HG03103 (cell line): ENCODE data around the gene LTBR.
"Not testable (repeated sequence)": the region's sequence is repeated elsewhere in the genome, so short reads cannot be mapped to it uniquely, and the experiment has no call there.

Source experiments
- ATAC-seq: cut with Tn5 transposase; IDR thresholded peaks from one replicate; pipeline ENCODE4 v1.9.1; 2021; ENCODE audit warnings: low read depth; ENCODE audit not compliant: unreplicated experiment

LTBR gene

DNA sequence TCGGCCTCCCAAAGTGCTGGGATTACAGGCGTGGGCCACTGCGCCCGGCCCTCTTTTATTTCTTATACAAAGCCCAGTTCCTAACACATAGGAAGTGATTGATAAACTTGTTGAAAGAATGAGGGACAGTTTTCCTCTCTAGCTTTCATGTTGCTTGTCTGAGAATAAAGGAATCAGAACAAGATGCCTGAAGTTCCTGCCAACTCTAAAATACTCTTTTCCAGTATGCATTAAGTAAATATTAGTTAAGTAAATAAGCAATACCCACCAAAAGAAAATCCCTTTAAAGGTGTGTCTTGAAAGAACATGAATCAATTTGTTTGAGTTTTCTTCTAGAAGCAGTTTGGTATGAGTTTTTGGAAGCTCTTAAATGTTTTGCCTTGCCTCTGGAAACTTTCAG, 36.4 kb downstream of the LTBR start:
- no peak for ATAC-seq

- ATAC-seq, result no peak
Measured at GRCh38 chr12:6423267-6424007, 39.5 kb downstream of the LTBR start.

DNA sequence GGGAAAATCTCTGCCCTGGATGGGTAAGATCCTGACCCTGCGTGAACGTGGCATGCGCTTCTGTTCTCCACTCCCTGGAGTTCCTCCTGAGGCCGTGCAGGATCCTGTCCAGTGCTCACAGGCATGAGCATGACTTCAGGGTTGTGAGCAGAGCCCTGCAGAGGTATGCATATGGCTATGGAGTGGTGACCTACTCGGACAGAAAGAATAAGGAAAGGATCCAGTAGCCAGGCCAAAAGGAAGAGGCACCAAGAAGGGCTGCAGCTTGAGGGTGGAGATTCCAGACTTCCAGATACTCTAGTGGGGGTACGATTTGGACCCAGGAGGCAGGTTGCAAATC, 40.0 kb downstream of the LTBR start:
- no peak for ATAC-seq

- no peak for ATAC-seq
Measured at GRCh38 chr12:6424866-6425265, 40.9 kb downstream of the LTBR start.

- ATAC-seq, result no peak
Measured at GRCh38 chr12:6425590-6426531, 41.9 kb downstream of the LTBR start.

DNA sequence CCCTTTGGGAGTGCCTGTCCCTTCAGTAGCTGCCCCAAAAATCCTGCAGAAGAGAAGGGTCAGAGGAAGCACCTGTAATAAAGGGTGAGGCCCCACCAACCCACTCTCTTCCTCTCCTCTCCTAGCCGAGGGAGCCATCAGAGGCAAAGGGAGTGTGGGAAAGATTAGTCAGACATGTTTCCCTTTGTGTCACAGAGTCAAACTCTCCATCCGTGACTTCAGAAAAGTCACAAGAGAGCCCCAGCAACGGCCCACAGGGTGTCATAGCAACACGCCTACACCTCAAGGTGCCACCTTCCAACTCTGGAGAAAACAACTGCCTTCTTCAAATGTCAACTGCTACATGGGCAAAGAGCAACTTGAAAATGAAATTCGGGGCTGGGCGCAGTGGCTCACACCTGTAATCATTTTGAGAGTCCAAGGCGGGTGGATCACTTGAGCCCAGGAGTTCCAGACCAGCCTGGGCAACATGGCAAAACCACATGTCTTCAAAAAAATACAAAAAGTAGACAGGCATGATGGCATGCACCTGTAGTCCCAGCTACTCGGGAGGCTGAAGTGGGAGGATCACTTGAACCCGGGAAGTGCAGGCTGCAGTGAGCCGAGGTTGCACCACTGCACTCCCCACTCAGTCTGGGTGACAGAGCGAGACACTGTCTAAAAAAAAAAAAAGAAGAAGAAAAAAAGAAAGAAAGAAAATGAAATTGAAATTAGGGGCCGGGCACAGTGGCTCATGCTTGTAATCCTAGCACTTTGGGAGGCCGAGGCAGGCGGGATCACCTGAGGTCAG, 43.1 kb downstream of the LTBR start:
- peak; percentile 66 for ATAC-seq

- ATAC-seq, result not testable (repeated sequence)
Measured at GRCh38 chr12:6427796-6428195, 43.8 kb downstream of the LTBR start.

- ATAC-seq, result no peak
Measured at GRCh38 chr12:6428326-6428725, 44.4 kb downstream of the LTBR start.

- ATAC-seq, result no peak
Measured at GRCh38 chr12:6430124-6430989, 46.4 kb downstream of the LTBR start.

- ATAC-seq, result no peak
Measured at GRCh38 chr12:6432991-6433390, 49.0 kb downstream of the LTBR start.

- ATAC-seq, result no peak
Measured at GRCh38 chr12:6434205-6435140, 50.5 kb downstream of the LTBR start.

GRCh38 chr12:6435961-6436715, 52.2 kb downstream of the LTBR start:
- ATAC-seq, result no peak

GRCh38 chr12:6437586-6437985, 53.6 kb downstream of the LTBR start:
- ATAC-seq, result no peak

DNA sequence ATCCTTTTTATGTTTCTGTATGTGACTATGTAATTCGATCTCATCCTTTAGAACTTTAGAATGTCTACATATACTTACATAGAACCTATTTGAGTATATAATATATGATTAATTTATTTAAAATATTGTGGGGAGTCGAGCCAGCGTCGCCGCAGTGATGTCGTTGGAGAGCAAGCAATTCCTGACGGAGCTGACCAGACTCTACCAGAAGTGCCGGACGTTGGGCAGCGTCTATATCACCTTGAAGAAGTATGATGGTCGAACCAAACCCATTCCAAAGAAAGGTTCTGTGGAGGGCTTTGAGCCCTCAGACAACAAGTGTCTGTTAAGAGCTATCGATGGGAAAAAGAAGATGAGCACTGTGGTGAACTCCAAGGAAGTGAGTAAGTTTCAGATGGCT, 54.4 kb downstream of the LTBR start:
- ATAC-seq, result no peak

- ATAC-seq, result no peak
Measured at GRCh38 chr12:6440391-6440790, 56.4 kb downstream of the LTBR start.
